Measurements from ENCODE around the gene ERG. TPM values are rescaled to one million over a fixed set of nuclear protein-coding genes. Genes with fewer than 3 reads are reported as not detected.
A peak's percentile ranks its signal among the peaks of the same experiment; 100 is the strongest.

Gene ERG
- total RNA-seq, 1 experiment from 2014 or later: not detected

GRCh38 chr21:38505654-38506523, 7.6 kb upstream of the ERG start:
- CTCF ChIA-PET: interaction anchor here (0.7 to 1.0 kb wide), 2 partner anchors 206 to 632 kb away, joined by 3 read pairs; no protein-coding TSS in a partner anchor
- H3K27ac Mint-ChIP-seq (ENCODE audit: unreplicated experiment): no peak overlapping the region
- no TSS peak for BruUV-seq (replicated peaks)
- peak; percentile 33 for DNase-seq
- H3K9me3 Mint-ChIP-seq (ENCODE audit: low read depth, unreplicated experiment): no peaks in the 10 kb centered on the region
- peak; percentile 21 for TF ChIP-seq CTCF (IDR thresholded peaks at IDR 0.05; ENCODE audit: unreplicated experiment)
- no peaks in the 10 kb centered on the region for H3K4me1 Mint-ChIP-seq (ENCODE audit: low read depth, unreplicated experiment)
- no peaks in the 10 kb centered on the region for H3K36me3 Mint-ChIP-seq (ENCODE audit: insufficient read depth, unreplicated experiment)
- H3K27me3 Mint-ChIP-seq (ENCODE audit: unreplicated experiment): peaks cover 32% of the 10 kb centered on the region
- no peak overlapping the region for H3K4me3 Mint-ChIP-seq (ENCODE audit: low read depth, unreplicated experiment)
- intact Hi-C loops (cut with micrococcal nuclease; ENCODE audit: unreplicated experiment): loop anchor here (2.0 to 5.0 kb wide), 2 partner anchors 206 to 633 kb away; no protein-coding TSS in a partner anchor

- no peaks in the 10 kb centered on the region for H3K4me1 Mint-ChIP-seq (ENCODE audit: low read depth, unreplicated experiment)
- H3K36me3 Mint-ChIP-seq (ENCODE audit: insufficient read depth, unreplicated experiment): no peaks in the 10 kb centered on the region
- H3K9me3 Mint-ChIP-seq (ENCODE audit: low read depth, unreplicated experiment): no peaks in the 10 kb centered on the region
- TF ChIP-seq CTCF (IDR thresholded peaks at IDR 0.05; ENCODE audit: unreplicated experiment): no peak
- H3K27me3 Mint-ChIP-seq (ENCODE audit: unreplicated experiment): peaks cover 21% of the 10 kb centered on the region
- BruUV-seq (replicated peaks): no TSS peak
- no peak overlapping the region for H3K27ac Mint-ChIP-seq (ENCODE audit: unreplicated experiment)
- H3K4me3 Mint-ChIP-seq (ENCODE audit: low read depth, unreplicated experiment): no peak overlapping the region
- intact Hi-C loops (cut with micrococcal nuclease; ENCODE audit: unreplicated experiment): loop anchor here (2.0 kb wide), 1 partner anchor 635 kb away; no protein-coding TSS in a partner anchor
- CTCF ChIA-PET: no interaction called here
- DNase-seq: no peak
Measured at GRCh38 chr21:38504066-38504465, 5.8 kb upstream of the ERG start.

- Mint-ChIP-seq H3K4me3 (ENCODE audit: low read depth, unreplicated experiment) (no peak overlapping the region), H3K9me3 (ENCODE audit: low read depth, unreplicated experiment) (no peaks in the 10 kb centered on the region), H3K27me3 (ENCODE audit: unreplicated experiment) (peaks cover 21% of the 10 kb centered on the region), H3K27ac (ENCODE audit: unreplicated experiment) (no peak overlapping the region), H3K4me1 (ENCODE audit: low read depth, unreplicated experiment) (no peaks in the 10 kb centered on the region), H3K36me3 (ENCODE audit: insufficient read depth, unreplicated experiment) (no peaks in the 10 kb centered on the region)
- intact Hi-C loops (cut with micrococcal nuclease; ENCODE audit: unreplicated experiment): no loop called here
- no peak for TF ChIP-seq CTCF (IDR thresholded peaks at IDR 0.05; ENCODE audit: unreplicated experiment)
- DNase-seq: no peak
- CTCF ChIA-PET: no interaction called here
- BruUV-seq (replicated peaks): no TSS peak
Measured at GRCh38 chr21:38503583-38503982, 5.3 kb upstream of the ERG start.

- H3K4me1 Mint-ChIP-seq (ENCODE audit: low read depth, unreplicated experiment): no peaks in the 10 kb centered on the region
- no peak for DNase-seq
- H3K27me3 Mint-ChIP-seq (ENCODE audit: unreplicated experiment): peaks cover 32% of the 10 kb centered on the region
- TF ChIP-seq CTCF (IDR thresholded peaks at IDR 0.05; ENCODE audit: unreplicated experiment): no peak
- H3K4me3 Mint-ChIP-seq (ENCODE audit: low read depth, unreplicated experiment): no peak overlapping the region
- CTCF ChIA-PET: no interaction called here
- intact Hi-C loops (cut with micrococcal nuclease; ENCODE audit: unreplicated experiment): no loop called here
- no peaks in the 10 kb centered on the region for H3K9me3 Mint-ChIP-seq (ENCODE audit: low read depth, unreplicated experiment)
- no TSS peak for BruUV-seq (replicated peaks)
- no peaks in the 10 kb centered on the region for H3K36me3 Mint-ChIP-seq (ENCODE audit: insufficient read depth, unreplicated experiment)
- no peak overlapping the region for H3K27ac Mint-ChIP-seq (ENCODE audit: unreplicated experiment)
Measured at GRCh38 chr21:38500073-38500472, 1.8 kb upstream of the ERG start.

All from Calu3 (cell line).